Measurements from ENCODE around the gene LDLRAD3. TPM values are rescaled to one million over a fixed set of nuclear protein-coding genes. Genes with fewer than 3 reads are reported as not detected.
A peak's percentile ranks its signal among the peaks of the same experiment; 100 is the strongest.

The LDLRAD3 gene
- total RNA-seq, 1 donor from 2014 or later = 19.6 TPM

DNA sequence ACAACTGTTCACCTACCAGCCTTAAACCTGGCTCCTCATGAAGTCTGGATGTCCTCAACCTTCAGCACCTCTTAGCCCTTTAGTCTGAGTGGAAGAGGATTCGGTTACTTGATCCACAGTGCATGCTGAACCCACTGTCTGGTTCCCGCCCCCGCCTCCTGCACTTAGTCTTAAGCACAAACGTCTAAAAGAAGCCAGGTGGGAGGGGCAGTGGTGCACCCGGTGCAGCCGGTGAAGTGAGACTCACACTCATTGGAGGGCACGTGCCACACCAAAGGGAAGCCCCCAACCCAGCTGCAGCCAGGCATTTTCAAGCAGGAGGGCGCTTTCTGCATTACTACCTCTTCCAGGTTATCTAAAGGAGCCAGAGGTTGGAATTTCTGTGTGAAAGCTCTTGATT is 198.6 kb downstream of the LDLRAD3 start:
- Mint-ChIP-seq H3K9me3 (ENCODE audit: low read depth) (no peaks in the 10 kb centered on the region), H3K27me3 (no peaks in the 10 kb centered on the region), H3K4me1 (ENCODE audit: low read depth) (peaks cover 21% of the 10 kb centered on the region), H3K27ac (no peak overlapping the region), H3K36me3 (ENCODE audit: insufficient read depth) (no peaks in the 10 kb centered on the region), H3K4me3 (ENCODE audit: low read depth) (no peak overlapping the region)
- TF ChIP-seq, protein P1, sequence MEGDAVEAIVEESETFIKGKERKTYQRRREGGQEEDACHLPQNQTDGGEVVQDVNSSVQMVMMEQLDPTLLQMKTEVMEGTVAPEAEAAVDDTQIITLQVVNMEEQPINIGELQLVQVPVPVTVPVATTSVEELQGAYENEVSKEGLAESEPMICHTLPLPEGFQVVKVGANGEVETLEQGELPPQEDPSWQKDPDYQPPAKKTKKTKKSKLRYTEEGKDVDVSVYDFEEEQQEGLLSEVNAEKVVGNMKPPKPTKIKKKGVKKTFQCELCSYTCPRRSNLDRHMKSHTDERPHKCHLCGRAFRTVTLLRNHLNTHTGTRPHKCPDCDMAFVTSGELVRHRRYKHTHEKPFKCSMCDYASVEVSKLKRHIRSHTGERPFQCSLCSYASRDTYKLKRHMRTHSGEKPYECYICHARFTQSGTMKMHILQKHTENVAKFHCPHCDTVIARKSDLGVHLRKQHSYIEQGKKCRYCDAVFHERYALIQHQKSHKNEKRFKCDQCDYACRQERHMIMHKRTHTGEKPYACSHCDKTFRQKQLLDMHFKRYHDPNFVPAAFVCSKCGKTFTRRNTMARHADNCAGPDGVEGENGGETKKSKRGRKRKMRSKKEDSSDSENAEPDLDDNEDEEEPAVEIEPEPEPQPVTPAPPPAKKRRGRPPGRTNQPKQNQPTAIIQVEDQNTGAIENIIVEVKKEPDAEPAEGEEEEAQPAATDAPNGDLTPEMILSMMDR (IDR thresholded peaks at IDR 0.05; ENCODE audit: unreplicated experiment) = no peak
- no peak for DNase-seq (ENCODE audit: low spot score, unreplicated experiment)

DNA sequence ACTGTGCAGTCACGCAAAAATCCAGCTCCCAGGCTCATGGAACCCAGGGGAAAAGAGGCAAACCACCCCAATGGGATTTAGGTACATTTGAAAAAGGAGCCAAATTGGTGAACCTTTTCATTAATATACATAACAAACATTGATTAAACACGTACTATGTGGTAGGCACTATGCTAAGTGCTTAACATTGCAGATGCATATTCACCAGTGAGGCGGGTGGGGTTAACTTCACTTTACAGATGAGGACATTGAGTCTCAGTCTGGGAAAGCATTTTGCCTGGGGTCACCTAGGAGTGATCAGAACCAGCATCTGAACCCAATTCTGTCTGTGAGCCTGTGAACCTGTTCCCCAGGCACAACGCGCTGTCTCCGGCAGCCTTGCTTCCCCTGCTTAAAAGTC is 199.0 kb downstream of the LDLRAD3 start:
- no peak for DNase-seq (ENCODE audit: low spot score, unreplicated experiment)
- Mint-ChIP-seq H3K9me3 (ENCODE audit: low read depth) (no peaks in the 10 kb centered on the region), H3K36me3 (ENCODE audit: insufficient read depth) (no peaks in the 10 kb centered on the region), H3K4me3 (ENCODE audit: low read depth) (no peak overlapping the region), H3K27me3 (no peaks in the 10 kb centered on the region), H3K4me1 (ENCODE audit: low read depth) (peaks cover 20% of the 10 kb centered on the region), H3K27ac (no peak overlapping the region)
- TF ChIP-seq, protein P1 (IDR thresholded peaks at IDR 0.05; ENCODE audit: unreplicated experiment) = no peak

DNA sequence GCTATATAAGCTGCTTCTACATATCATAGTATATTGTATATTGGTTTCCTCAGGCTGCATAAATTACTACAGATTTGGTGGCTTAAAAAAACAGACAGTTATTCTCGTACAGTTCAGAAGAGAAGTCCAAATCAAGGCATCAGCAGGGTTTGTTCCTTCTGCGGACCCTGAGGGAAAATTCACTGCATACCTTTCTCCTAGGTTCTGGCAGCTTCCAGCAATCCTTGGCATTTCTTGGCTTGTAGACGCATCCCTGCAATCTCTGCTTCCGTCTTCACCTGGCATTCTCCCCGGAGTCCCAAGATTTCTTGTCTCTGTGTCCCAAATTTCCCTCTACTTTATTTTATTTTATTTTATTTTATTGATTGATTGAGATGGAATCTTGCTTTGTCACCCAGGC is 202.6 kb downstream of the LDLRAD3 start:
- Mint-ChIP-seq H3K4me3 (ENCODE audit: low read depth) (no peak overlapping the region), H3K27me3 (no peaks in the 10 kb centered on the region), H3K4me1 (ENCODE audit: low read depth) (peaks cover 14% of the 10 kb centered on the region), H3K9me3 (ENCODE audit: low read depth) (no peaks in the 10 kb centered on the region), H3K36me3 (ENCODE audit: insufficient read depth) (peaks cover 3% of the 10 kb centered on the region), H3K27ac (no peak overlapping the region)
- TF ChIP-seq, protein P1 (IDR thresholded peaks at IDR 0.05; ENCODE audit: unreplicated experiment) = no peak
- DNase-seq (ENCODE audit: low spot score, unreplicated experiment) = no peak

DNA sequence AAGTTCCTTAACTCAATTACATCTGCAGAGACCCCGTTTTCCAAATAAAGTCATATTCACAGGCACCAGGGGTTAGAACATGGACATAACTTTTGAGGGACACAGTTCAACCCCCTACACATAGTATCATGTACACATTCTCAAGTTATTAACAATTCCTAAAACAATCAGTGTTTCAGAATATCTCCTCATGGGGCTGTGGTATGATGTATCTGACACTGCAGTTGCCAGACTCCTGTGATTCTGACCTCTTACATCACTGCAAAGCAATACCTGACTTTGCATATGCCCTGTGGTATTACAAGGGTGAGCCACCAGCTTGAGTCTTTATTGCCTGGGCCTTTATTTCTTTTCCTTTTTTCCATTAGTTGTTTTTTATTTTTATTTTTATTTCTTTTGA is 203.6 kb downstream of the LDLRAD3 start:
- H3K4me3 Mint-ChIP-seq (ENCODE audit: low read depth) = no peak overlapping the region
- peaks cover 15% of the 10 kb centered on the region for H3K4me1 Mint-ChIP-seq (ENCODE audit: low read depth)
- no peaks in the 10 kb centered on the region for H3K9me3 Mint-ChIP-seq (ENCODE audit: low read depth)
- no peak for DNase-seq (ENCODE audit: low spot score, unreplicated experiment)
- H3K27me3 Mint-ChIP-seq = no peaks in the 10 kb centered on the region
- peaks cover 3% of the 10 kb centered on the region for H3K36me3 Mint-ChIP-seq (ENCODE audit: insufficient read depth)
- H3K27ac Mint-ChIP-seq = no peak overlapping the region
- TF ChIP-seq, protein P1 (IDR thresholded peaks at IDR 0.05; ENCODE audit: unreplicated experiment) = no peak

DNA sequence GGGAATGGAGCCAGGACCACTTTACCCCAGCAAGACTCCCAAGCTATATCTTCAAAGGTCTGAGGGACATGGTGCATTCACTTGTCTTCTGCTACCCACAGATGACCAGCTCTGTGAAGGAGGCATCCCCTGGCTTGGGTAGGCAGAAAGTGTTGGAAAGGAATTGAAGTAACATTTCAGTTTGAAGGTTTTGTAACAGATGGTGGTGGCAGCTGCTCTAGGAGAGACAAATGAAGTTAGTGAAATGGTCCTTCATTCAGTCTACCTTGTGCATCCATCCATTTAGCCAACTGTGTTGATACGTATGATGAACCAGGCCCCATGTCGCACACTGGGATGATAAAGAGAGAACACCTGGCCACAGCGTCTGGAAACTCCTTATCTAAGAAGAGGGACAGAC is 204.8 kb downstream of the LDLRAD3 start:
- no peak overlapping the region for H3K4me3 Mint-ChIP-seq (ENCODE audit: low read depth)

More for the DNA sequence above, 204.8 kb downstream of the LDLRAD3 start:
- H3K27ac Mint-ChIP-seq = peak overlapping the region; percentile 65
- H3K27me3 Mint-ChIP-seq = no peaks in the 10 kb centered on the region
- H3K9me3 Mint-ChIP-seq (ENCODE audit: low read depth) = no peaks in the 10 kb centered on the region
- TF ChIP-seq, protein P1 (IDR thresholded peaks at IDR 0.05; ENCODE audit: unreplicated experiment) = no peak
- peaks cover 3% of the 10 kb centered on the region for H3K36me3 Mint-ChIP-seq (ENCODE audit: insufficient read depth)
- peaks cover 24% of the 10 kb centered on the region for H3K4me1 Mint-ChIP-seq (ENCODE audit: low read depth)
- no peak for DNase-seq (ENCODE audit: low spot score, unreplicated experiment)

Data from progenitor cell of endocrine pancreas (in vitro differentiated cells).